Measurements from ENCODE around the gene BACH2. TPM values are rescaled to one million over a fixed set of nuclear protein-coding genes. Genes with fewer than 3 reads are reported as not detected.

BACH2 gene
- polyA plus RNA-seq, 1 donor (not counting 4 experiments of a cell fraction or from before 2014, with no cell fraction given) = 0.50 TPM

DNA sequence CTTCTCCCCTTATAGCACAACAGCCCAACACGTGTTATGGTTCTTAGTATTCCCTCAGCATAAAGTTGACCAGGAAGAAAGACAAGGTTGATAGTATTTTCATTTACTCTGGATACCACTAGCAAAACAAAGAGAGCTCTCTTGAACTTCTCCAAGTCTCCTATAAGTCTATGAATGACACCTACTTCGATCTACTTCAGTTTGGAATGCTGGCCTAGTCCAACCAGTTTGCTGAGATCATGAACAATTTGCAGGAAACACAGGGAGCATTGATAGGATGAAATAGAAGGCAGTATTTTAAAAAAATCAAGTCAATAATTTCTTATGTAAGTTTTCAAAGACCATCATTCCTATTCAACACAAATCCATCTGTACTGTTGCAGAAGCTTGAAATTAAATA lies 308.8 kb downstream of the BACH2 start:
- Histone ChIP-seq H3K9me1 (ENCODE audit: control insufficient read depth, extremely low read depth, insufficient read depth, low read length) (no peaks in the 10 kb centered on the region), H3K27ac (ENCODE audit: control insufficient read depth, insufficient read depth, low read length) (no peak overlapping the region), H3K9me3 (ENCODE audit: control insufficient read depth, low read depth, low read length) (no peaks in the 10 kb centered on the region), H3K79me2 (ENCODE audit: control insufficient read depth, insufficient read depth, low read length) (no peaks in the 10 kb centered on the region), H3K36me3 (ENCODE audit: control insufficient read depth in 2 of 2, extremely low read depth in 1 of 2, insufficient read depth in 2 of 2, low read length in 2 of 2) (no peaks in the 10 kb centered on the region), H3K4me2 (ENCODE audit: control insufficient read depth, extremely low read depth, insufficient read depth, low read depth, low read length) (no peak overlapping the region), H3K9ac (ENCODE audit: control insufficient read depth, extremely low read depth, insufficient read depth, low read length) (no peak overlapping the region), H3K4me1 (ENCODE audit: control insufficient read depth, extremely low read depth, insufficient read depth, low read length) (no peaks in the 10 kb centered on the region), H2AFZ (ENCODE audit: control insufficient read depth, low read length) (no peak overlapping the region), H3K27me3 (ENCODE audit: control insufficient read depth, extremely low read depth, insufficient read depth, low read length) (no peaks in the 10 kb centered on the region), H3K4me3 (ENCODE audit: control insufficient read depth in 2 of 3, extremely low read depth in 1 of 3, insufficient read depth in 2 of 3, low read depth in 1 of 3, low read length in 3 of 3) (no peak overlapping the region), H4K20me1 (ENCODE audit: control insufficient read depth, extremely low read depth, insufficient read depth, low read length) (no peaks in the 10 kb centered on the region)
- FAIRE-seq = no peak
- TF ChIP-seq, protein P1, sequence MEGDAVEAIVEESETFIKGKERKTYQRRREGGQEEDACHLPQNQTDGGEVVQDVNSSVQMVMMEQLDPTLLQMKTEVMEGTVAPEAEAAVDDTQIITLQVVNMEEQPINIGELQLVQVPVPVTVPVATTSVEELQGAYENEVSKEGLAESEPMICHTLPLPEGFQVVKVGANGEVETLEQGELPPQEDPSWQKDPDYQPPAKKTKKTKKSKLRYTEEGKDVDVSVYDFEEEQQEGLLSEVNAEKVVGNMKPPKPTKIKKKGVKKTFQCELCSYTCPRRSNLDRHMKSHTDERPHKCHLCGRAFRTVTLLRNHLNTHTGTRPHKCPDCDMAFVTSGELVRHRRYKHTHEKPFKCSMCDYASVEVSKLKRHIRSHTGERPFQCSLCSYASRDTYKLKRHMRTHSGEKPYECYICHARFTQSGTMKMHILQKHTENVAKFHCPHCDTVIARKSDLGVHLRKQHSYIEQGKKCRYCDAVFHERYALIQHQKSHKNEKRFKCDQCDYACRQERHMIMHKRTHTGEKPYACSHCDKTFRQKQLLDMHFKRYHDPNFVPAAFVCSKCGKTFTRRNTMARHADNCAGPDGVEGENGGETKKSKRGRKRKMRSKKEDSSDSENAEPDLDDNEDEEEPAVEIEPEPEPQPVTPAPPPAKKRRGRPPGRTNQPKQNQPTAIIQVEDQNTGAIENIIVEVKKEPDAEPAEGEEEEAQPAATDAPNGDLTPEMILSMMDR (optimal IDR thresholded peaks at IDR 0.05 in 1 of 3, IDR thresholded peaks at IDR 0.05 in 1 of 3, conservative IDR thresholded peaks at IDR 0.05 in 1 of 3; ENCODE audit: extremely low read depth in 1 of 3, insufficient read depth in 2 of 3, low read length in 3 of 3) = no peak
- TF ChIP-seq EZH2 (IDR thresholded peaks at IDR 0.05; ENCODE audit: low read length) = no peak
- dilution Hi-C loops (cut with MboI; ENCODE audit: extremely low pct_ligation_motif_present, low sequenced_read_pairs) = no loop called here
- no peak for DNase-seq (ENCODE audit: low read depth, low spot score)

GRCh38 chr6:89987140-89987539 lies 309.5 kb downstream of the BACH2 start:
- dilution Hi-C loops (cut with MboI; ENCODE audit: extremely low pct_ligation_motif_present, low sequenced_read_pairs) = no loop called here
- H3K4me2 ChIP-seq (ENCODE audit: control insufficient read depth, extremely low read depth, insufficient read depth, low read depth, low read length) = no peak overlapping the region
- no peaks in the 10 kb centered on the region for H4K20me1 ChIP-seq (ENCODE audit: control insufficient read depth, extremely low read depth, insufficient read depth, low read length)
- H3K27me3 ChIP-seq (ENCODE audit: control insufficient read depth, extremely low read depth, insufficient read depth, low read length) = no peaks in the 10 kb centered on the region
- no peaks in the 10 kb centered on the region for H3K36me3 ChIP-seq (ENCODE audit: control insufficient read depth in 2 of 2, extremely low read depth in 1 of 2, insufficient read depth in 2 of 2, low read length in 2 of 2)
- DNase-seq (ENCODE audit: low read depth, low spot score) = no peak
- no peaks in the 10 kb centered on the region for H3K9me1 ChIP-seq (ENCODE audit: control insufficient read depth, extremely low read depth, insufficient read depth, low read length)
- FAIRE-seq = no peak
- no peak overlapping the region for H3K9ac ChIP-seq (ENCODE audit: control insufficient read depth, extremely low read depth, insufficient read depth, low read length)
- H2AFZ ChIP-seq (ENCODE audit: control insufficient read depth, low read length) = no peak overlapping the region
- no peaks in the 10 kb centered on the region for H3K4me1 ChIP-seq (ENCODE audit: control insufficient read depth, extremely low read depth, insufficient read depth, low read length)
- TF ChIP-seq, protein P1 (optimal IDR thresholded peaks at IDR 0.05 in 1 of 3, IDR thresholded peaks at IDR 0.05 in 1 of 3, conservative IDR thresholded peaks at IDR 0.05 in 1 of 3; ENCODE audit: extremely low read depth in 1 of 3, insufficient read depth in 2 of 3, low read length in 3 of 3) = no peak
- no peak for TF ChIP-seq EZH2 (IDR thresholded peaks at IDR 0.05; ENCODE audit: low read length)
- no peaks in the 10 kb centered on the region for H3K79me2 ChIP-seq (ENCODE audit: control insufficient read depth, insufficient read depth, low read length)
- H3K4me3 ChIP-seq (ENCODE audit: control insufficient read depth in 2 of 3, extremely low read depth in 1 of 3, insufficient read depth in 2 of 3, low read depth in 1 of 3, low read length in 3 of 3) = no peak overlapping the region
- H3K9me3 ChIP-seq (ENCODE audit: control insufficient read depth, low read depth, low read length) = no peaks in the 10 kb centered on the region
- H3K27ac ChIP-seq (ENCODE audit: control insufficient read depth, insufficient read depth, low read length) = no peak overlapping the region

Data from keratinocyte (primary cell).